Vagina (tissue), 2 donors: ENCODE data around the gene SIK3. TPM values are rescaled to one million over a fixed set of nuclear protein-coding genes. Genes with fewer than 3 reads are reported as not detected.

Experiments used
- DNase-seq, 2 donors: peaks; one replicate each; pipeline ENCODE4 v3.0.0-alpha.2; 2017; ENCODE audit errors: extremely low spot score in 2 of 2
- H3K27ac ChIP-seq: fragments of 200-600 bp; sonication (generic); one replicate; pipeline ENCODE4 v1.5.1; 2019
- H3K27me3 ChIP-seq: fragments of 200-600 bp; sonication (generic); one replicate; pipeline ENCODE4 v1.5.1; 2019
- H3K36me3 ChIP-seq, 2 donors: fragments of 200-600 bp; sonication (generic); one replicate each; pipeline ENCODE4 v1.5.1; 2017 to 2019
- H3K4me1 ChIP-seq: fragments of 200-600 bp; sonication (generic); one replicate; pipeline ENCODE4 v1.5.1; 2019
- H3K4me3 ChIP-seq, 2 donors: fragments of 200-600 bp; sonication (generic); 1 replicate in 1 of 2; 2 replicates in 1 of 2; pipeline ENCODE4 v1.5.1; 2016 to 2019
- H3K9me3 ChIP-seq: fragments of 200-600 bp; sonication (generic); one replicate; pipeline ENCODE4 v1.5.1; 2019
- CTCF ChIP-seq, 3 experiments: fragments of 450-650 bp in 2 of 3; fragments of 200-600 bp in 1 of 3; sonication (generic) in 1 of 3; IDR thresholded peaks; one replicate each; pipeline ENCODE4 v1.5.1; 2017 to 2019; ENCODE audit warnings: antibody characterized with exemption in 3 of 3, mild to moderate bottlenecking in 2 of 3, moderate library complexity in 2 of 3
- POLR2A ChIP-seq, 2 donors: fragments of 450-650 bp; IDR thresholded peaks; one replicate each; pipeline ENCODE4 v1.6.1; 2017; ENCODE audit warnings: antibody characterized with exemption in 2 of 2, mild to moderate bottlenecking in 2 of 2, moderate library complexity in 2 of 2
- POLR2AphosphoS5 ChIP-seq, 2 donors: sonication (generic); formaldehyde crosslinking; IDR thresholded peaks; one replicate each; pipeline ENCODE4 v1.9.0; 2017; ENCODE audit warnings: antibody characterized with exemption in 2 of 2, mild to moderate bottlenecking in 2 of 2, low read depth in 1 of 2; ENCODE audit not compliant: insufficient read depth in 1 of 2
- intact Hi-C: fragments of 100-400 bp; cut with DNase I; formaldehyde crosslinking; loops from one replicate; pipeline ENCODE4 v1.15.1; 2023
- total RNA-seq: library from RNA; depleted of rRNA; stranded (reverse); fragments of >200 nt; gene quantifications from one replicate; pipeline ENCODE4 v1.2.3, GENCODE V29; 2016

Gene SIK3
- total RNA-seq, 1 donor from 2014 or later = 39.0 TPM

- intact Hi-C loops = no loop called here
- Histone ChIP-seq H3K36me3 (peaks cover 0 to 8% of the 10 kb centered on the region in 2 donors), H3K4me1 (peaks cover 2% of the 10 kb centered on the region), H3K27ac (no peak overlapping the region), H3K27me3 (no peaks in the 10 kb centered on the region), H3K9me3 (no peaks in the 10 kb centered on the region), H3K4me3 (no peak overlapping the region)
- DNase-seq = no peak
- TF ChIP-seq POLR2AphosphoS5 (IDR thresholded peaks at IDR 0.05; ENCODE audit: insufficient read depth in 1 of 2, low read depth in 1 of 2) (no peak), CTCF (IDR thresholded peaks at IDR 0.05) (no peak), POLR2A (IDR thresholded peaks at IDR 0.05) (no peak)
These were observed 142.3 kb downstream of the SIK3 start for GRCh38 chr11:116955949-116956348.

DNA sequence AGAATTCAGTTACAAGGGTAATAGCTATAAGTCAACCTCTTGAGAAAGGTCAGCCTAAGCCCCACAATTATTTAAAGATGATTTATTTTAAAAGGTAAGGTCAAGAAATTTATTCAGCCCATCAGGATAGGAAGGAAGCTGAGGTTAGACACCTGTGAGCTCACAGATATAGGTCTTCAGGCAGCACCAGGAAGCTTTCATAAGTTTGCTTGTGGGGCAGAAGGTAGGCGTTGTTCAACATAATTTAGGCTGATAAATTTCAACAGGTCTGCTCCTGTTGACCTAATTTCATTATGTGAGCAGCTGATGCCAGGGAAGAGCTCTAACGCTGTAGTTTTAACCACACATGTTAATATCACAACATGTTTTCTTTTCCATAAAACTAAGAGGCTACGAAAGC lies 142.7 kb downstream of the SIK3 start:
- Histone ChIP-seq H3K36me3 (peaks cover 0 to 11% of the 10 kb centered on the region in 2 donors), H3K9me3 (no peaks in the 10 kb centered on the region), H3K4me1 (no peaks in the 10 kb centered on the region), H3K27me3 (no peaks in the 10 kb centered on the region), H3K27ac (no peak overlapping the region), H3K4me3 (no peak overlapping the region)
- intact Hi-C loops = no loop called here
- TF ChIP-seq CTCF (IDR thresholded peaks at IDR 0.05) (no peak), POLR2A (IDR thresholded peaks at IDR 0.05) (no peak), POLR2AphosphoS5 (IDR thresholded peaks at IDR 0.05; ENCODE audit: insufficient read depth in 1 of 2, low read depth in 1 of 2) (no peak)
- DNase-seq = no peak

DNA sequence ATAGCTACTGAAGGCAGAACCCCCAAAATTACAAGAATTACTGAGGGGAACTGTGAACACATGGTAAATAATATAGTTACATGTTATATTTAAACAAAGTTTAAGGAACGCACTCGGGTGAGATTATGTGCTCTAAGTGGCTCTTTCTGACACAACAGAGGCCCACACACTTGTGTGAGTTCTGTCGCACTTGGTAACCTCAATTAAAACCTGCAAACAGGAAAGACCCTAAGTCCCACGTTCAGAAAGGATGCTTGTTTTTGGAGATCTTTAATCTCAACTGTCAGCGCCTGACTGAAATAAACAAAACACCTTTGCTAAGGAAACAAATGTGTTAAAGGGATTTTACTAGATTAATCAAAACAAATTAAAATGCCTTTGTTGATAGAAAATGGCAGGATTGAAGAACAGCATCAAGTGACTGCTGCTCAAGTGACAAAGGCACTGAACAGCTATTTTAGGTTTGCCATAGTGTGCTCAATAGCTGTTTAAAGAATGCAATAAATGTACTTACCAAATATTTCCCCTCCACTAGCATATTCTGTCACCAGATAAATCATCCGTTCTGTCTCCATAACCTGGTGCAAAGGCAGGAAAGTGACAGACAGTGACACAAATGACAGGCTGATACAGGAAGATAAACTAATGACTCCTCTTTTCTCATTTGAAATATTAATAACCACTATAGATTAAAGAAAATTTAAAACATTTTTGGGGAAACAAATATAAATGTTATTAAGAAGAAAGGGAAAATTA lies 144.5 kb downstream of the SIK3 start:
- no peak for DNase-seq
- intact Hi-C loops = no loop called here
- Histone ChIP-seq H3K4me3 (no peak overlapping the region), H3K4me1 (no peaks in the 10 kb centered on the region), H3K36me3 (peaks cover 0 to 24% of the 10 kb centered on the region in 2 donors), H3K27ac (no peak overlapping the region), H3K9me3 (no peaks in the 10 kb centered on the region), H3K27me3 (no peaks in the 10 kb centered on the region)
- TF ChIP-seq POLR2AphosphoS5 (IDR thresholded peaks at IDR 0.05; ENCODE audit: insufficient read depth in 1 of 2, low read depth in 1 of 2) = no peak
- no peak for TF ChIP-seq CTCF (IDR thresholded peaks at IDR 0.05)
- TF ChIP-seq POLR2A (IDR thresholded peaks at IDR 0.05) = no peak

DNA sequence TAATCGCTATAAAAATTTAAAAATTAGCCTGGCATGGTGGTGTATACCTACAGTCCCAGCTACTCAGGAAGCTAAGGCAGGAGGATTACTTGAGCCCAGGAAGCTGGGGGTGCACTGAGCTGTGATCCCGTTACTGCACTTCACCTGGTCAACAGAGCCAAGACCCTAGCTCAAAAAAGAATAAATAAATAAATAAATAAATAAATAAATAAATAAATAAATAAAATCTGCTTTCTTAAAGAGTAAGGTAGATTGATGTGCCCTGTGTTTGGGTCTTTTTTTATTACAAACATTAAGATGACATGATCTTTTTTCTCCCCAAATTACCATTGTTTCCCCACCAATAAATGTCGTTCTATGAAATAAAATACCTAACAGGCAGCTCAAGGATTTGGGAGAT lies 146.5 kb downstream of the SIK3 start:
- no peaks in the 10 kb centered on the region for H3K4me1 ChIP-seq
- intact Hi-C loops = no loop called here
- no peak overlapping the region for H3K4me3 ChIP-seq
- no peaks in the 10 kb centered on the region for H3K9me3 ChIP-seq
- peaks cover 0 to 24% of the 10 kb centered on the region in 2 donors for H3K36me3 ChIP-seq
- no peak overlapping the region for H3K27ac ChIP-seq
- TF ChIP-seq POLR2A (IDR thresholded peaks at IDR 0.05) = no peak
- no peak for TF ChIP-seq CTCF (IDR thresholded peaks at IDR 0.05)
- no peak for TF ChIP-seq POLR2AphosphoS5 (IDR thresholded peaks at IDR 0.05; ENCODE audit: insufficient read depth in 1 of 2, low read depth in 1 of 2)
- no peak for DNase-seq
- no peaks in the 10 kb centered on the region for H3K27me3 ChIP-seq

DNA sequence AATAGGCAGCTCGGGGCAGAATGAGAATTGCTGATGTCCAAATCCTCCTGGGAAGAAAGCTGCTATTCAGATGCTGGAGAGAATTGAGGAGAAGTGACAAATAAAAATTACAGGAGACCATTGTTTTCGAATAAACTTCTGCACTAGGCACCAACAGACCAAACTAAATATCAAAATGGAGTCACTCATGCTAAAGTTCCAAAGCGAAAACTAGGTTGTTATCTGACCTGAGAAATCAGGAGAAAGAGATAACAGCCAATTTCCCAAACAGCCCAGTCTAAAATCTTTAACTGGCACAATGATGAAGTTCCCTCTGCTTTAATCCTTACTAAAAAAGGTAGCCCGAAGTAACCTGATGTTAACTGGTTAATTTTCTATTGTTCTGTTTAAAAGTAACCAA lies 148.0 kb downstream of the SIK3 start:
- Histone ChIP-seq H3K27ac (no peak overlapping the region), H3K4me3 (no peak overlapping the region), H3K27me3 (no peaks in the 10 kb centered on the region), H3K9me3 (no peaks in the 10 kb centered on the region), H3K4me1 (no peaks in the 10 kb centered on the region), H3K36me3 (peaks cover 0 to 18% of the 10 kb centered on the region in 2 donors)
- TF ChIP-seq POLR2A (IDR thresholded peaks at IDR 0.05) (no peak), CTCF (IDR thresholded peaks at IDR 0.05) (no peak), POLR2AphosphoS5 (IDR thresholded peaks at IDR 0.05; ENCODE audit: insufficient read depth in 1 of 2, low read depth in 1 of 2) (no peak)
- intact Hi-C loops = no loop called here
- no peak for DNase-seq
